Measurements from ENCODE around the gene PGRMC2.
A peak's percentile ranks its signal among the peaks of the same experiment; 100 is the strongest.

PGRMC2 gene

DNA sequence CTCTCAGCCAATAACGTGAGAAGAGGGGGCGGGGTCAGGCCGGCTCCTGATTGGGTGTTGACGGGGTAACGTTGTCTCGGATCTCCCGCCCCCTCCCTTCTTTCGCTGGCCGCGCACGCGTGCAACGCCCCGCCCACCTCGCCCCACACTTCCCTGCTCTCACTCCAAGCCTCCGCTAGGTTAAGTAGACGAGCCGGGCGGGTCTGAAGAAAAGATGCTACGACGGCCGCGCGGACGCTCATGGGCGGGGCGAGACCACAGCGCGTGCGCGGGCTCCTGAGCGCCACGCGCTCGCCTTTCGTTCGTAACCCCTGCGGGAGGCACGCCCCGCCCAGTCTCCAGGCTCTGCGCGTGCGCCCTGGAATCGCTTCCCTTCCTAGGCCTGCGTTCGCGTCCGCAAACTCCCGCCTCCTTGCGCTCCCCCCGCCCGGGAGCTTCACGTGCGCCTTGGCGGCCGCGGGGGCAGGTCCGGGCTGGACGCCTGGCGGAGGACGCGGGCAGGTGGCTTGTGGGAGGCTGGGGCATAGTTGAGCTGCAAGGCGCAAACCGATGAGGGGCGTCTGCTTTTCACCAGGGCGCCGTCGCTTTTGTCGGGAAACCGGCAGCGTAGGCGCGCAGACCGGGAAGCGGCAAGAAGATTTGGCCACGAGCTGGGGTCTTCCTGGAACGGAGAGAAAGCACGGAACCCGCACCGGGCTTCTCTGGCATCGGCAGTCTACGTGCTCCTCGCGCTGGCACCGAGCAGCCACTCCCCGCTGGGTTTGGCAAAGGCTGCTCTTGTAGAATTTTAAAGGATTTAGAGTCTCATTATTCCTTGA lies 467 bp upstream of the PGRMC2 start (continued):
- TF ChIP-seq ZBTB8A (tag by site-specific recombination; IDR thresholded peaks at IDR 0.05): peak; percentile 96
- TF ChIP-seq ZNF510 (tag by site-specific recombination; IDR thresholded peaks at IDR 0.05; ENCODE audit: insufficient replicate concordance): no peak
- no peak for TF ChIP-seq ZFP41 (tag by site-specific recombination; IDR thresholded peaks at IDR 0.05; ENCODE audit: borderline replicate concordance)
- TF ChIP-seq ZNF214 (tag by site-specific recombination; IDR thresholded peaks at IDR 0.05; ENCODE audit: borderline replicate concordance): no peak
- TF ChIP-seq ZNF416 (tag by site-specific recombination; IDR thresholded peaks at IDR 0.05): no peak
- TF ChIP-seq, protein P1, sequence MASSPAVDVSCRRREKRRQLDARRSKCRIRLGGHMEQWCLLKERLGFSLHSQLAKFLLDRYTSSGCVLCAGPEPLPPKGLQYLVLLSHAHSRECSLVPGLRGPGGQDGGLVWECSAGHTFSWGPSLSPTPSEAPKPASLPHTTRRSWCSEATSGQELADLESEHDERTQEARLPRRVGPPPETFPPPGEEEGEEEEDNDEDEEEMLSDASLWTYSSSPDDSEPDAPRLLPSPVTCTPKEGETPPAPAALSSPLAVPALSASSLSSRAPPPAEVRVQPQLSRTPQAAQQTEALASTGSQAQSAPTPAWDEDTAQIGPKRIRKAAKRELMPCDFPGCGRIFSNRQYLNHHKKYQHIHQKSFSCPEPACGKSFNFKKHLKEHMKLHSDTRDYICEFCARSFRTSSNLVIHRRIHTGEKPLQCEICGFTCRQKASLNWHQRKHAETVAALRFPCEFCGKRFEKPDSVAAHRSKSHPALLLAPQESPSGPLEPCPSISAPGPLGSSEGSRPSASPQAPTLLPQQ (tag by site-specific recombination; IDR thresholded peaks at IDR 0.05): peak; percentile 57; the same call in 1 of the 2 replicates
- TF ChIP-seq ZNF558 (tag by site-specific recombination; IDR thresholded peaks at IDR 0.05): no peak
- TF ChIP-seq SCRT2 (tag by site-specific recombination; IDR thresholded peaks at IDR 0.05): no peak
- TF ChIP-seq, protein P2, sequence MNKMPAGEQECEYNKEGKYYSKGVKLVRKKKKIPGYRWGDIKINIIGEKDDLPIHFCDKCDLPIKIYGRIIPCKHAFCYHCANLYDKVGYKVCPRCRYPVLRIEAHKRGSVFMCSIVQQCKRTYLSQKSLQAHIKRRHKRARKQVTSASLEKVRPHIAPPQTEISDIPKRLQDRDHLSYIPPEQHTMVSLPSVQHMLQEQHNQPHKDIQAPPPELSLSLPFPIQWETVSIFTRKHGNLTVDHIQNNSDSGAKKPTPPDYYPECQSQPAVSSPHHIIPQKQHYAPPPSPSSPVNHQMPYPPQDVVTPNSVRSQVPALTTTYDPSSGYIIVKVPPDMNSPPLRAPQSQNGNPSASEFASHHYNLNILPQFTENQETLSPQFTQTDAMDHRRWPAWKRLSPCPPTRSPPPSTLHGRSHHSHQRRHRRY (tag by site-specific recombination; IDR thresholded peaks at IDR 0.05): no peak
- peak; percentile 80; the same call in 1 of the 2 replicates for TF ChIP-seq ZNF76 (tag by site-specific recombination; IDR thresholded peaks at IDR 0.05; ENCODE audit: borderline replicate concordance, low read depth)
- TF ChIP-seq ZNF777 (tag by site-specific recombination; IDR thresholded peaks at IDR 0.05; ENCODE audit: borderline replicate concordance): no peak
- no peak for TF ChIP-seq TSHZ1 (tag by site-specific recombination; IDR thresholded peaks at IDR 0.05; ENCODE audit: borderline replicate concordance)
- TF ChIP-seq ZNF239 (tag by site-specific recombination; IDR thresholded peaks at IDR 0.05): no peak
- no peak for TF ChIP-seq ZNF24 (tag by site-specific recombination; IDR thresholded peaks at IDR 0.05)
- TF ChIP-seq, protein P3, sequence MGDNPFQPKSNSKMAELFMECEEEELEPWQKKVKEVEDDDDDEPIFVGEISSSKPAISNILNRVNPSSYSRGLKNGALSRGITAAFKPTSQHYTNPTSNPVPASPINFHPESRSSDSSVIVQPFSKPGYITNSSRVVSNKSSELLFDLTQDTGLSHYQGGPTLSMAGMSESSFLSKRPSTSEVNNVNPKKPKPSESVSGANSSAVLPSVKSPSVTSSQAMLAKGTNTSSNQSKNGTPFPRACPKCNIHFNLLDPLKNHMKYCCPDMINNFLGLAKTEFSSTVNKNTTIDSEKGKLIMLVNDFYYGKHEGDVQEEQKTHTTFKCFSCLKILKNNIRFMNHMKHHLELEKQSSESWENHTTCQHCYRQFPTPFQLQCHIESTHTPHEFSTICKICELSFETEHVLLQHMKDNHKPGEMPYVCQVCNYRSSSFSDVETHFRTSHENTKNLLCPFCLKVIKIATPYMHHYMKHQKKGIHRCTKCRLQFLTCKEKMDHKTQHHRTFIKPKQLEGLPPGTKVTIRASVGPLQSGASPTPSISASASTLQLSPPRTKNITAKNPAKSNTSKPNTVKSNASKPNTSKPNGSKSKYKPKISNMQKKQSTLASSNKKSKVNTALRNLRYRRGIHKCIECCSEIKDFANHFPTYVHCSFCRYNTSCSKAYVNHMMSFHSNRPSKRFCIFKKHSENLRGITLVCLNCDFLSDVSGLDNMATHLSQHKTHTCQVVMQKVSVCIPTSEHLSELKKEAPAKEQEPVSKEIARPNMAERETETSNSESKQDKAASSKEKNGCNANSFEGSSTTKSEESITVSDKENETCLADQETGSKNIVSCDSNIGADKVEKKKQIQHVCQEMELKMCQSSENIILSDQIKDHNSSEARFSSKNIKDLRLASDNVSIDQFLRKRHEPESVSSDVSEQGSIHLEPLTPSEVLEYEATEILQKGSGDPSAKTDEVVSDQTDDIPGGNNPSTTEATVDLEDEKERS (tag by site-specific recombination; IDR thresholded peaks at IDR 0.05): no peak
- no peak for TF ChIP-seq GLI2 (tag by site-specific recombination; IDR thresholded peaks at IDR 0.05; ENCODE audit: borderline replicate concordance, low read depth)
- no peak for TF ChIP-seq MEIS1 (CRISPR knock-in tag; IDR thresholded peaks at IDR 0.05; ENCODE audit: borderline replicate concordance)
- no peak for TF ChIP-seq OVOL3 (tag by site-specific recombination; IDR thresholded peaks at IDR 0.05)
- no peak for TF ChIP-seq ZNF174 (tag by site-specific recombination; IDR thresholded peaks at IDR 0.05)
- TF ChIP-seq, protein P4, sequence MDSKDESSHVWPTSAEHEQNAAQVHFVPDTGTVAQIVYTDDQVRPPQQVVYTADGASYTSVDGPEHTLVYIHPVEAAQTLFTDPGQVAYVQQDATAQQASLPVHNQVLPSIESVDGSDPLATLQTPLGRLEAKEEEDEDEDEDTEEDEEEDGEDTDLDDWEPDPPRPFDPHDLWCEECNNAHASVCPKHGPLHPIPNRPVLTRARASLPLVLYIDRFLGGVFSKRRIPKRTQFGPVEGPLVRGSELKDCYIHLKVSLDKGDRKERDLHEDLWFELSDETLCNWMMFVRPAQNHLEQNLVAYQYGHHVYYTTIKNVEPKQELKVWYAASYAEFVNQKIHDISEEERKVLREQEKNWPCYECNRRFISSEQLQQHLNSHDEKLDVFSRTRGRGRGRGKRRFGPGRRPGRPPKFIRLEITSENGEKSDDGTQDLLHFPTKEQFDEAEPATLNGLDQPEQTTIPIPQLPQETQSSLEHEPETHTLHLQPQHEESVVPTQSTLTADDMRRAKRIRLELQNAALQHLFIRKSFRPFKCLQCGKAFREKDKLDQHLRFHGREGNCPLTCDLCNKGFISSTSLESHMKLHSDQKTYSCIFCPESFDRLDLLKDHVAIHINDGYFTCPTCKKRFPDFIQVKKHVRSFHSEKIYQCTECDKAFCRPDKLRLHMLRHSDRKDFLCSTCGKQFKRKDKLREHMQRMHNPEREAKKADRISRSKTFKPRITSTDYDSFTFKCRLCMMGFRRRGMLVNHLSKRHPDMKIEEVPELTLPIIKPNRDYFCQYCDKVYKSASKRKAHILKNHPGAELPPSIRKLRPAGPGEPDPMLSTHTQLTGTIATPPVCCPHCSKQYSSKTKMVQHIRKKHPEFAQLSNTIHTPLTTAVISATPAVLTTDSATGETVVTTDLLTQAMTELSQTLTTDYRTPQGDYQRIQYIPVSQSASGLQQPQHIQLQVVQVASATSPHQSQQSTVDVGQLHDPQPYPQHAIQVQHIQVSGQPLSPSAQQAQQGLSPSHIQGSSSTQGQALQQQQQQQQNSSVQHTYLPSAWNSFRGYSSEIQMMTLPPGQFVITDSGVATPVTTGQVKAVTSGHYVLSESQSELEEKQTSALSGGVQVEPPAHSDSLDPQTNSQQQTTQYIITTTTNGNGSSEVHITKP (tag by site-specific recombination; IDR thresholded peaks at IDR 0.05): 0 out of 2 replicates have a peak, but pooled peaks have one; percentile 43
- TF ChIP-seq ZNF585B (tag by site-specific recombination; IDR thresholded peaks at IDR 0.05): no peak
- no peak for TF ChIP-seq ZNF175 (tag by site-specific recombination; IDR thresholded peaks at IDR 0.05)
- TF ChIP-seq ZNF610 (tag by site-specific recombination; IDR thresholded peaks at IDR 0.05; ENCODE audit: borderline replicate concordance): 0 out of 2 replicates have a peak, but pooled peaks have one; percentile 31
- TF ChIP-seq, protein P5, sequence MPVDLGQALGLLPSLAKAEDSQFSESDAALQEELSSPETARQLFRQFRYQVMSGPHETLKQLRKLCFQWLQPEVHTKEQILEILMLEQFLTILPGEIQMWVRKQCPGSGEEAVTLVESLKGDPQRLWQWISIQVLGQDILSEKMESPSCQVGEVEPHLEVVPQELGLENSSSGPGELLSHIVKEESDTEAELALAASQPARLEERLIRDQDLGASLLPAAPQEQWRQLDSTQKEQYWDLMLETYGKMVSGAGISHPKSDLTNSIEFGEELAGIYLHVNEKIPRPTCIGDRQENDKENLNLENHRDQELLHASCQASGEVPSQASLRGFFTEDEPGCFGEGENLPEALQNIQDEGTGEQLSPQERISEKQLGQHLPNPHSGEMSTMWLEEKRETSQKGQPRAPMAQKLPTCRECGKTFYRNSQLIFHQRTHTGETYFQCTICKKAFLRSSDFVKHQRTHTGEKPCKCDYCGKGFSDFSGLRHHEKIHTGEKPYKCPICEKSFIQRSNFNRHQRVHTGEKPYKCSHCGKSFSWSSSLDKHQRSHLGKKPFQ (tag by site-specific recombination; IDR thresholded peaks at IDR 0.05): no peak
